ENCODE measurements around the gene STAT5B.

- TF ChIP-seq TCF7L2 (IDR thresholded peaks at IDR 0.05; ENCODE audit: low read depth, low read length) (no peak), POLR2AphosphoS5 (IDR thresholded peaks at IDR 0.05; ENCODE audit: low read depth, low read length) (no peak), SIN3A (IDR thresholded peaks at IDR 0.05; ENCODE audit: borderline replicate concordance, insufficient read depth, low read depth, low read length) (no peak)
- TF ChIP-seq, protein P1, sequence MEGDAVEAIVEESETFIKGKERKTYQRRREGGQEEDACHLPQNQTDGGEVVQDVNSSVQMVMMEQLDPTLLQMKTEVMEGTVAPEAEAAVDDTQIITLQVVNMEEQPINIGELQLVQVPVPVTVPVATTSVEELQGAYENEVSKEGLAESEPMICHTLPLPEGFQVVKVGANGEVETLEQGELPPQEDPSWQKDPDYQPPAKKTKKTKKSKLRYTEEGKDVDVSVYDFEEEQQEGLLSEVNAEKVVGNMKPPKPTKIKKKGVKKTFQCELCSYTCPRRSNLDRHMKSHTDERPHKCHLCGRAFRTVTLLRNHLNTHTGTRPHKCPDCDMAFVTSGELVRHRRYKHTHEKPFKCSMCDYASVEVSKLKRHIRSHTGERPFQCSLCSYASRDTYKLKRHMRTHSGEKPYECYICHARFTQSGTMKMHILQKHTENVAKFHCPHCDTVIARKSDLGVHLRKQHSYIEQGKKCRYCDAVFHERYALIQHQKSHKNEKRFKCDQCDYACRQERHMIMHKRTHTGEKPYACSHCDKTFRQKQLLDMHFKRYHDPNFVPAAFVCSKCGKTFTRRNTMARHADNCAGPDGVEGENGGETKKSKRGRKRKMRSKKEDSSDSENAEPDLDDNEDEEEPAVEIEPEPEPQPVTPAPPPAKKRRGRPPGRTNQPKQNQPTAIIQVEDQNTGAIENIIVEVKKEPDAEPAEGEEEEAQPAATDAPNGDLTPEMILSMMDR (IDR thresholded peaks at IDR 0.05), result no peak
Observed at GRCh38 chr17:42305543-42306384, 29.6 kb upstream of the STAT5B start.
